Measurements from ENCODE around the gene PRKG2. TPM values are rescaled to one million over a fixed set of nuclear protein-coding genes. Genes with fewer than 3 reads are reported as not detected.

PRKG2 gene
- total and polyA plus RNA-seq, 2 donors (not counting 3 experiments of a cell fraction or from before 2014, with no cell fraction given): not detected

GRCh38 chr4:81214144-81214880 lies 710 bp downstream of the PRKG2 start:
- intact Hi-C loops (cut with micrococcal nuclease) (no loop called here), dilution Hi-C loops (cut with MboI; ENCODE audit: extremely low pct_ligation_motif_present, low sequenced_read_pairs) (no loop called here)
- BruUV-seq (replicated peaks): no TSS peak
- Histone ChIP-seq H3K27ac (ENCODE audit: insufficient read depth, low read depth, low read length) (no peak overlapping the region), H3K4me3 (replicated peaks in 1 of 3; ENCODE audit: insufficient read depth in 1 of 3, low read depth in 1 of 3, low read length in 3 of 3) (no peak overlapping the region), H3K4me2 (ENCODE audit: insufficient read depth, low read length) (no peak overlapping the region), H3K9me3 (replicated peaks; ENCODE audit: control insufficient read depth, insufficient read depth, low read length) (no peaks in the 10 kb centered on the region), H3K9me1 (replicated peaks; ENCODE audit: control insufficient read depth, extremely low read depth, insufficient read depth, low read length) (no peaks in the 10 kb centered on the region), H3K4me1 (ENCODE audit: control insufficient read depth, extremely low read depth, insufficient read depth, low read length) (no peaks in the 10 kb centered on the region), H3K27me3 (ENCODE audit: control insufficient read depth in 2 of 2, insufficient read depth in 2 of 2, low read length in 2 of 2) (peaks cover 6 to 16% of the 10 kb centered on the region in 2 experiments), H3K36me3 (ENCODE audit: control insufficient read depth in 2 of 2, extremely low read depth in 1 of 2, insufficient read depth in 2 of 2, low read length in 2 of 2) (no peaks in the 10 kb centered on the region), H2AFZ (ENCODE audit: low read depth, low read length) (no peak overlapping the region), H4K20me1 (replicated peaks; ENCODE audit: control insufficient read depth, extremely low read depth, insufficient read depth, low read length) (no peaks in the 10 kb centered on the region), H3K79me2 (ENCODE audit: control insufficient read depth, insufficient read depth, low read length) (no peaks in the 10 kb centered on the region), H3K9ac (replicated peaks; ENCODE audit: extremely low read depth, insufficient read depth, low read length) (no peak overlapping the region)
- DNase-seq (ENCODE audit: low read depth, low spot score): no peak
- FAIRE-seq: no peak
- TF ChIP-seq MYC (IDR thresholded peaks at IDR 0.05; ENCODE audit: low read depth, low read length): no peak
- TF ChIP-seq, protein P1, sequence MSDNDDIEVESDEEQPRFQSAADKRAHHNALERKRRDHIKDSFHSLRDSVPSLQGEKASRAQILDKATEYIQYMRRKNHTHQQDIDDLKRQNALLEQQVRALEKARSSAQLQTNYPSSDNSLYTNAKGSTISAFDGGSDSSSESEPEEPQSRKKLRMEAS (IDR thresholded peaks at IDR 0.05; ENCODE audit: insufficient read depth, insufficient read length): no peak
- TF ChIP-seq POLR2AphosphoS5 (IDR thresholded peaks at IDR 0.05; ENCODE audit: insufficient read depth, low read depth, low read length): no peak
- TF ChIP-seq CTCF (IDR thresholded peaks at IDR 0.05; ENCODE audit: extremely low read depth in 1 of 2, insufficient read depth in 1 of 2, low read depth in 1 of 2, low read length in 2 of 2): no peak
- TF ChIP-seq GATA2 (IDR thresholded peaks at IDR 0.05; ENCODE audit: insufficient read depth, insufficient read length, low read depth, low read length): no peak
- no peak for TF ChIP-seq POLR2A (IDR thresholded peaks at IDR 0.05; ENCODE audit: low read depth, low read length)
- TF ChIP-seq JUN (IDR thresholded peaks at IDR 0.05; ENCODE audit: borderline replicate concordance, insufficient read depth, insufficient read length, low read depth): no peak
- no peak for TF ChIP-seq FOS (IDR thresholded peaks at IDR 0.05; ENCODE audit: borderline replicate concordance, insufficient read depth, low read length)
- no peak for TF ChIP-seq EZH2 (IDR thresholded peaks at IDR 0.05; ENCODE audit: borderline replicate concordance, low read depth, low read length, severe bottlenecking)
- ChIA-PET POLR2A (no interaction called here), CTCF (no interaction called here)

Measured in endothelial cell of umbilical vein (primary cell).